ENCODE results near the gene DPP6.
"Not testable (repeated sequence)": the region's sequence is repeated elsewhere in the genome, so short reads cannot be mapped to it uniquely, and the experiment has no call there.

The DPP6 gene

DNA sequence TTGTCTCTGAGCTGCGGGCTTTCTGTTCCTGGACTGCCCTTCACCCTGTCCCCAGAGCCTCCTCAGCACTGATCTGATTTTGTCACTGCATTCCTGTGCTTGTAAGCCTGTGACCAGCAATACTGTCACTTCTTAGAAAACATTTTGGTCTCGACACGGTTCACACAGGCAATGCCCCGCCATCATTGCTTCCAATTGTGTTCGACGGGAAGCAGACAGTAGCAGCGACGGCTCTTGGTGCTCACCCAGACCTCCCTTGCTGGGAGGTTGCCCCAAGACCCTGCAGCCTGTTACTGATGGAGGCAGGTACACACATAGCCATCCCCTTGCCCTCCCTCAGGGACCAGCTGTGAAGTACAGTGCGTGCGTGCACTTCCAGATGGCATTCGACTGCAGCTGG lies 99.1 kb downstream of the DPP6 start:
- not testable (repeated sequence) for DNase-seq

- DNase-seq = not testable (repeated sequence)
Observed at GRCh38 chr7:154155928-154156327, 103.7 kb downstream of the DPP6 start.

GRCh38 chr7:154162921-154163320 lies 110.7 kb downstream of the DPP6 start:
- DNase-seq = not testable (repeated sequence)

GRCh38 chr7:154163642-154164041 lies 111.4 kb downstream of the DPP6 start:
- not testable (repeated sequence) for DNase-seq

- DNase-seq = no peak
Observed at GRCh38 chr7:154167051-154167450, 114.9 kb downstream of the DPP6 start.

- DNase-seq = no peak
Observed at GRCh38 chr7:154167807-154168206, 115.6 kb downstream of the DPP6 start.

- no peak for DNase-seq
Observed at GRCh38 chr7:154171422-154171821, 119.2 kb downstream of the DPP6 start.

DNA sequence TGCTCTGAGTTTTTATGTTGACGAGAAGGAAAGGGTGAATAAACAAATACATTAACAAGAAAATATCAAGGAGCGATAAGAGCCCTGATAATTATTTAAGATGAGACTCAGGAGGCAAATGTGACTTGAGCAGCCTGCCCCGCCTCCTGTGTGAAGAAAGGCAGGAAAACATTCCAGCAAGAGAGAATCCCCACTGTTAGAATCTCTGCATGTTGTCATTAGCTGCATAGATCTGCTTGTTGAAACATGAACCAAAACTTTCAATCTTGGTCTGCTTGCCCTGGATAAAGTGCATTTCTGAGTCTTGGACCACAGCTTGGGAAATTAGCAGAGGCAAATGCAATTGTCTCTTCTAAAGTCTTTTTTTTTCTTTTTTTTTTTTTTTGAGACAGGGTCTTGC lies 120.0 kb downstream of the DPP6 start:
- DNase-seq = no peak

GRCh38 chr7:154177584-154177983 lies 125.4 kb downstream of the DPP6 start:
- no peak for DNase-seq

- DNase-seq = no peak
Observed at GRCh38 chr7:154178895-154179294, 126.7 kb downstream of the DPP6 start.

GRCh38 chr7:154183482-154183881 lies 131.3 kb downstream of the DPP6 start:
- DNase-seq = no peak

DNA sequence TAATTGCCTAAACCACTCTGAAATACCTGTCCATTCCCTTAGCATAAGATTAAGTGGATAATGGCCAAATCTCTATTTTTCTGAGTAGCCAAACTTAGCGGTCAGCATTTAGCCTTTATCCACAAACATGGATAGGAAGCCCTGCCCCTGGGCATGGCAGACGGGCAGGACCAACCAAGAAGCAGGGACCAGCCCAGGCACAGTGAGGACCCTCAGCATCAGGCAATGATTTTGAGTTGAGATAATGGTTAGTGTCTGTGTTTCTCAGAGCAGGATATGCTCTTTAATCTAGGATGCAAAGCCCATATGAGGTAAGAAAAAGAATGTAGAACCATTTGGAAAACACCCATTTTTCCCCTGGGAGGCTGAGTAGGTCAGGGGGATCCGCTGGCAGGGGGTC lies 131.7 kb downstream of the DPP6 start:
- no peak for DNase-seq

DNA sequence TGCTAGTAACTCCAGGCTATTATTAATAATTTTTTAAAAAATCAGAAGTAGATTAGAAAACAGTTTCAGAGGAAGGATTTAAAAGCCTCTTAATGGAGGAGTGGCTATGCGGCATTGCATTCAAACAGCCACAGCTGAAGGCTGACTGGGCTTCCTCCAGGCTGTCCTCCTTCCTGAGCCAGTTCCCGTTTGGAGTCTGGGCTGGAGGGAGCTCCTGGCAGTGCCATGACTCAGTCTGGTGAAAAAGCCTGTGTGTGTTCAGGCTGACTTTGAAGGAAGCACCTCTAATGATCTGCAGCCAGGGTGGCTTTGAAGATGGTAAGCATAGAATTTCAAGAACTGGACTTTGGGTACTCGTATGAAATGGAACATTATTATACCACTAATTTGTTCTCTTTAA lies 134.6 kb downstream of the DPP6 start:
- no peak for DNase-seq

DNA sequence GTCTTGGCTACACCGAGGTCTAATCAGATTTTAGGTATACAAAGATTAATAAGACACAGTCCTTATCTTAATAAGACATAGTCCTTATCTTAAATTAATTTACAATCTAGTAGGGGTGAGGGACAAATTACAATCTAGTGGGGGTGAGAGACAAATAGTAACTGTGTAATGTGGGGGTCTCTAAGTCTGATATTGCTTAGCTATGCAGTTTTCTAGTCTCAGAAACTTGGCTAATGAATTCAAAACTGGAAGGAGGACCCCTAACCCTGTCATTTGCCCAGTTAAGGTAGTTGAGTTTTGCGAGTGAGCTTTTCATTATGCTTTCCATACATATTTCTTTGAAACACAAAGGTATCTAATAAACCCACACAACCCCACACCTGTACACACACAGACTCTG lies 136.1 kb downstream of the DPP6 start:
- no peak for DNase-seq

DNA sequence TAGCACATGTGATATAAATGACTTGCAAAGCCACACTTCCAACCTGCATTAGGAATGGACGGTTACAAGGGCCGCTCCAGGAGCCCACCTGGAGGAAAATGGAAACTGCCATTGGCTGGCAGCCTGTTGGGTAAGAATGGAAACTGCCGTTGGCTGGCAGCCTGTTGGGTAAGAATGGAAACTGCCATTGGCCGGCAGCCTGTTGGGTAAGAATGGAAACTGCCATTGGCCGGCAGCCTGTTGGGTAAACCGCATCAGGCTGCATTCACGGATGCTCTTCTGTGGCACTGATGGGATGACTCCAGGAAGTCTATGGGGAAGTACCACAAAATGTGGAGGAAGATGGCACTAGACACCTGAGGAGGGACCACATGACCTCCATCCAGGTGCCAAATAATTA lies 143.1 kb downstream of the DPP6 start:
- DNase-seq = no peak

- no peak for DNase-seq
Observed at GRCh38 chr7:154198481-154198880, 146.3 kb downstream of the DPP6 start.

GRCh38 chr7:154200241-154200640 lies 148.0 kb downstream of the DPP6 start:
- DNase-seq = no peak

DNA sequence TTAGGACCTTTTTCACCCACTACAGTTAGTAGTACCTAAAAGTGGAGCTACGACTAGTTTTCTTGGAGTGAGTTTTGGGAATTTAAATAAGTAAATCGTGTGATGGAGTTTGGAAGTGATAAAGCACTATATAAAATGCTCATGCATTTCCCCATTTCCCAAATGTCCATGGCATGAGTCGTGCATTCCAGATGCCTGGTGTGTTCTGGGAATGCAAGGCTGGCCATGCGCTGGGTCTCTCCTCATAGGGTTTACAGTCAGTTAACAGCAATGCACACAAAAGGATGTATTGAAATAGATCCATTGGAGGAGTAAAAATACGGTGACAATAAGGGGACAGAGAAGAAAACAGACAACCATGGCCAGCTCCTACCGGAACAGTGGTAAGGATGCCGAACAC lies 149.8 kb downstream of the DPP6 start:
- no peak for DNase-seq

DNA sequence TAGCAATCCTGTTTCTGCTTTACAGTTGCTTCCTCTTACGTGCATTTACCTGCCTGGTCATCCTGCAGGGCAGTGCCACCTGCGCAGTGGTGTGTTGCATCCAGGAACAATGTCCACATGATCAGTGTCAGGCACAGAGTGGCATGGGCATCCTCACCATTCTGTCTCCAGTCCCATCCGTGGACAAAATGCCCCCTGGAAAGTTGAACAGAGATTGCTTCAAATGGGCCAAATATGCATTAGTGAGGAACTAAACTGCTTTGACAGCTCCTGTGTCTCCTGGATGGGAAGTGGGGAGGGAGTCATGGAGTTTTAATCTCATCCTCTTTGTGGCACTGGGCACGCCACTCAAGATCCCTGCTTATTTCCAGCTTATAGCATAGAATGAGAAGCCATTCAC lies 151.8 kb downstream of the DPP6 start:
- DNase-seq = no peak

GRCh38 chr7:154212861-154213260 lies 160.7 kb downstream of the DPP6 start:
- DNase-seq = no peak

GRCh38 chr7:154217688-154218340 lies 165.6 kb downstream of the DPP6 start:
- DNase-seq = no peak

DNA sequence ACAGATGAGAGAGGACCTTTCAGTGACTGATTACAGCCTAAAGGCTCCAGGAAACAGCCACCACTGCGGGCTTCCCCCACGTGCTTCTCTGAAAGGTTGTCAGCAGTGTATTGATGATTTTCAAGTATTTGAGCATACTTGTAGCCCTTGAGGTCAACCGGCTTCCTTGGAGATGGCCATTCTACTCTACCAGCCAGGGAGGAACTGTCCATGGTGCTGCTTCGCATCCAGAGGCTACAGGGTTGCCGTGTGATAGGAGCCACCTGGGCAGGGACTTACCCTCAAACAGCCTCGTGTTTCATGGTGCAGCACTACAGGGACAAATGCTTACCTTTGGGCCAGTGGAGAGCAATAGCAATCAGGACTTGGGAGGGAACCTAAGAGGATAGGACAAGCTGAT lies 179.5 kb downstream of the DPP6 start:
- DNase-seq = no peak

- no peak for DNase-seq
Observed at GRCh38 chr7:154232700-154233099, 180.5 kb downstream of the DPP6 start.

DNA sequence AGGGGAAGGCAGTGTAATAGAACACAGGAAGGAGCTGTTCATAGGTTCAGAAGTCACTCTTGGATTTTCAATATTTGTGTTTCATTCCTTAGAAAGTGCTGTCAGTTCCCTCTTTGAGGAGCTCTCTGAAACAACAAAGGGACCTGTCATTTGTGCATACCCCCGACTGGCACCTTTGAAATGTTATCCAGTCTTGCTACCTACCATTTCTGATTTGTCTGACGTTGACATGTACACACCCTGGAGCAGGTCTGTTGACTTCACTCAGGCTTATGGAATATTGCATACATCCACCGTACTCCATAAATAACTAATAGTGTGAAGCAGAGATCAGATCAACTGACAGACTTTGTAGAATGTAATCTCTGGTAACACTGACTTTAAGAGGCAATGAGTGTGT lies 189.8 kb downstream of the DPP6 start:
- DNase-seq = no peak

DNA sequence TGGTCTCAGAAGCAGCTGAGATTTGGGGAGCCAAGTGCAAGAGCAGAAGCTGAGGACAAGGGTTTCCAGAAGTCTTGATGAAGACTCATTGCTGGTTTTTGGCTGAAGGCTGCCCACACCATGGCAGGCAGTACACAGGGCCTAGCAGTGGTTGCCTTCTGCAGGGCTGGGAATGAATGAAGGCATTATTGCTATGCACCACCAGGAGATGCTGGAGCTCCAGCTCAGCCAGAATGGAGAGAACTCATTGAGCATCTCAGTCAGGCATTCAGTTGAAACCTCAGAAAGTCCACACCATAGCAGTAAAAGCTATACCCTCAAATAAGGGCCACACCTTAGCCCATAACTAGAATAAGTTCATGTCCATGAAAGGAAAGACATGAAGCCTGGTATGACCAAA lies 190.5 kb downstream of the DPP6 start:
- no peak for DNase-seq

DNA sequence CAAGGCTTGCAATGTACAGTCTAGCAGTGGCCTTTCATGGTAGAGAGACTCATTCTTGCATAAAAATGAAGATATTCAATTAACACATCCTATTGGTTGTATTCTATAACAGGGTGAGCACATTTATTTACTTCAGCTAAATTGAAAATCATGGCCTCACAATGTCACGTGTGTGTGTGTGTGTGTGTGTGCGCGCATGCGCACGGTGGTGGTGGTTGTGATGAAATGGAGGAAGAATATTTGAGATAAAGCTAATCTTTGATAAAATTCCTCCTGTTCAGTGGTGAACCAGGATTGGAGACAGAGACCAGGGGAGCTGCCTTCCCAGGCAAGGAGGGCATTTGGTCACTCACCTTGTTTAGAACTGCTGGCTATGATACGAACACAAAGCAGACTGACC lies 199.8 kb downstream of the DPP6 start:
- no peak for DNase-seq
